HK-2 (cell line): Measurements from ENCODE around the gene GPN2.

Experiments used
- DNase-seq: peaks from one replicate; pipeline ENCODE4 v3.0.0-alpha.2; 2018; ENCODE audit not compliant: unreplicated experiment

GPN2 gene

DNA sequence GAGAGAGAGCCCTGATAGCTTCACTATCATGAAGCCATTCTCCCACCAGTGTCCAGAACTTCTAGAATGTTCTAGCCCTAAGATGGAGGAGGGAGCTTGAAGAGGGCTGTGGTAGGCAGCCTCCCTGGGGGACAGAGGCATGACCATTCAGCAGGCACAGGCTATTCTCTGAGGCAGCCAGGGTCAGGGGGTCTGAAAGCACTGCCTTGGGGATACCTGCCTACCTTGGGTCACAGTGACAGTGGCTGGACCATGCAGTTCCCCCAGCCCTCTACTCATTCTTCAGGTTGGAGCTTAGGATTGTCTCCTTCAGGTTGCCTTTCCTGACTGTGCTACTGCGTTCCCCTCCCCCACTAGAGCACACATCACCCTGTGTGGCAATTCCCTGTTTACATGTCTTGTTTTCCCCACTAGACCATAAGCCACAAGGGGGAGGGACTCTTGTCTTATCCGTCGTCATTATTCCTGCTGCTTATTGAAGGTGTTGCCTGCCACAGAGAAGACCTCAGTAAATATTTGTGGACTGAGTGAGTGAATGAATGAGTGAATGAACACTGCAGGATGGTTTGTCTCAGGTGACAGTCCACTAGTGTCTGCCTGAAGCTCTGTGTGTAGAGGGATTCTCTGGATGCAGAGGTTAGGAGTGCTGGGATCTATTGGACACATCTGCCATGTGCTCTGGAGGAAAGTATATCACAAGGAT is 58.4 kb downstream of the GPN2 start:
- DNase-seq, result no peak

DNA sequence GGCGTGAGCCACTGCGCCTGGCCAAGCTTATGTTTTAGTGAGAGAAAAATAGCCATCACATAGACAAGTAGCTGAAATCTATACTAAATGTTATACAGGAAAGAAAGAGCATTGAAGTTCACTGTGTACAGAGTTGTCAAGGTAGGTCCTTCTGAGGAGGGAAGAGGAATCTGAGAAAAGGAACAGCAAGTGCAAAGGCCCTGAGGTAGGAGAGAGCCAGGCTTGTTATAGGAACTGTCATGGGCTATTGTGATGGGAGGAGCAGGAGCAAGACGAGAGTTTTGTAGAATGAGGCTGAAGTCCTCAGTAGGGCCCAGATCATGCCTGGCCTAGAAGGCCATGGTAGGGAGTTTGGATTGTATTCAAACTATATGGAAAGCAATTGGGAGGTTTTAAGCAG is 59.0 kb downstream of the GPN2 start:
- no peak for DNase-seq

DNA sequence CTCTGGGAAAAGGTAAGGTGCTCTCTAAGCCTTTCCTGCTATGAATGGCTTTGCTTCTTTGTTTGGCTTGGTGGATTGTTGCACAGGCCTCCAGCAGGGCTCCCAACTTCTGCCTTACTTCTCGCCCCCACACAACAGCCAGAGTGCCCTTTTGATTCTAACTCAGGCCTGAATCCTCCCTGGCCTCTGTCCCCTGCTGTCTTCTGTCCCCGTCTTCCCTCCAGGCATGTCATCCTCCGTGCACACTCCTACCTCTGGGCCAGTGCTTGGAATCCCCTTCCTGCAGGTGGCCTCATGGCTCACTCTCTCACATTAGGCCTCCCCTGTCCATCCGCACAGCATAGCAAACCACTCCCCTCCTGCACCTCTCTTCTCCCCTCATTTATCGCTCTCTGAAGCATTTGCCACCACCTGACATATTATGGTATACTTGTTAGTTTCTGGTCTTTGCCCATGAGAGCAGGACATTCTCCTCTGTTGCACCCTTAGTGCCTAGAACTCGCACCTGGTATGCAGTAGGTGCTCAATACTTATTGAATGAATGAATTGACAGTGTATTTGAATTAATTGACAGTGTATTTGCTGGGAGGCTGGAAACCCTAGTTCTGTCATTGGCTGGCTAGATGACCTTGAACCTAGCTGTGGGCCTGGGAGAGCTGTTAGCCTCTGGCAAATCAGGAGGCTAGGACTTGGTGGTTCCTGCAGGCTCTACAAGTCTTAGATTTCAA is 60.7 kb downstream of the GPN2 start:
- no peak for DNase-seq

DNA sequence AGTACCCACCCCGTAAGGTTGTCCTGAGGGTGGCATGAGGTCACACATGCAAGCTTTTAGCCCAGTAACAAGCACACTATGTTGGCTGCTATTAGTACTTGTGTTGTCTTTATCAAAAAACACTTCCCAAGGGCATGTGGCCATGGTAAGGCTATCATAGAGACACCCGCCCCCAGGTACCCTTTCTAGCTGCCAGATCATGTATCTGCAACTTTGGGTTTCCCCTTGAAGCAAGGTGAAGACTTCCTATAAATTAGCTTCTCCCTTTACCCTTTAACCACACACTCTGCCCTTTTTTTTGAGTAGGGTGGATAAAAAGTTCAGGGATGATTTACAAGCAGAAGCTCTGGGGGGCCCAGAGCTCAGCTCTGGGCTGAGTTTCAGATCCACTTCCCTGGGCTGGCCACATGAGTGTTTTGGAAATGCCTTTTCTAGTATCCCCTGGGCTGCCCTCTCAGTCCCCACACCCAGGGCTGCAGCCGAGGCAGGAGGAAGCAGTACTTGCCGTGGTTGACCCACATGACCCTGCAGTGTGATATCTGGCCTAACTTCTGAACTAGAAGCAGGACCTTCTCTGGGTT is 61.6 kb downstream of the GPN2 start:
- no peak for DNase-seq

DNA sequence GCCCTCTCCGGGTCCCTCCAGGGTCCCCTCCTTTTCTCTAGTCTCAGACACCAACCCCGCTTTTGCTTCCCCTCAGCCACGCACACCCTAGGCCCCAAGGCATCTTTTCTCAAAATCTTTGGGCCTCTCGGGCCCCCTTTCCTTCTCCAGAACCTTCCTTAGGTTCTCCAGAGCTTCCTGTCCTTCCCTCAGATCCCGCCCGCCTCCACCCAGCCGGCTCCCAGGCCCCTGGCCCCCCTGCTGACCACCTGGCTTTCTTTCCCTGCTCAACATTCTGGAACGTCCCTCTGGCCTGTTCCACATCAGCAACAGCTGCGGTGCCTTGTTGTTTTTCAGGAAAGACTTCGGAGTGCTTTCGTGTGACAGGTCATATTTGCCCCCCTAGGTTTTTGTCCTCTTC is 62.4 kb downstream of the GPN2 start:
- no peak for DNase-seq

DNA sequence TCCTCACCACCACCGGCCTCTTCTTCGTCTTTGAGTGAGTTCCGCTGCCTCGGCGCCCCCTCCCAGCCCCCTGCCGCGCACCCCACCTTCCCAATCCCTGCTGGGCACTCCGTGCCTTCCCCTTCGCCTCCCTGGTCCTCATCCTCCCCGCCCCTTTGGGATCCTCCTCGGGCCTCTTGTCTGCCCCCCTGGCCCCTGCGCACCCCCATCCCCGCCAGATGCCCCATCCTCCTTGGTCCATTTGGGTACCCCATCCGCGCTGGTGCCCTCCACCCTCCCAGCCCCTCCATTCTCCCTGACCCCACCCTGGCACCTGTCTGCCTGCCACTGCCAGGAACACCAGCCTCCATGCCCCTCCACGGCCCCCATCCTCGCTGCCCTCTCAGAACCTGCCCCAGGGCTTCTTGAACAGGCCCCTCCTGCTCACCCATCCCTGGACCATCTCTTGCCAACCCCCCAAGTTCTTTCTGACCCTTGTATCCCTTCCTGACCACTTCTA is 62.9 kb downstream of the GPN2 start:
- no peak for DNase-seq

DNA sequence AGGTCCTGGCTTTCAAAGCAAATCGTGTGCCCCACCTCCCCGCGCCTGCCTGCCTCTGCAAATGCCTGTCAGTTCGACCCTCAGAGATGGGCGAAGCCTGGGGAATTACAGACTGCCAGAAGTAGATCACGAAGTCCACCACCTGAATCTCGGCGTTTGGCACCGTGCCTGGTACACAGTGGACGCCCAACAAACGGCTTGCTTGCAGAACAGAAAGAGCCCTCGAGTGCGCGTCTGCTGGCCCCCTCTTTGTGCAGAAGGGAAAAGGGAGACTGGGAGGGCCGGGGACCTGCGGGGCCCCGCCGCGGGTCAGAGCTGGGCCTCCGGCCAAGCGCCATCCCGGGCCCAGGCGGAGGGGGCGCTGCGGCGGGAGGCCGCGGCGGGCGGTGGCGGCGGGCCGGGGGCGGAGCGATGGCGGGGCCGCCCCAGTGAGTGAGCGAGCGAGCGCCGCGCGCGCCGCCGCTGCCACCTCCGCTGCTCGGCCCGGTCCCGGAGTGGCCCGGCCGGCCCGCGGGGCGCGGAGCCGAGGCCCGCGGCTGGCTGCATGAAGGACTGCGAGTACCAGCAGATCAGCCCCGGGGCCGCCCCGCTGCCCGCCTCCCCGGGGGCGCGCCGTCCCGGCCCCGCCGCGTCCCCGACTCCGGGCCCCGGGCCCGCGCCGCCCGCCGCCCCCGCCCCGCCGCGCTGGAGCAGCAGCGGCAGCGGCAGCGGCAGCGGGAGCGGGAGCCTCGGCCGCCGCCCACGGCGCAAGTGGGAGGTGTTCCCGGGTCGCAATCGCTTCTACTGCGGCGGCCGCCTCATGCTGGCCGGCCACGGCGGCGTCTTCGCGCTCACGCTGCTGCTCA is 63.6 kb downstream of the GPN2 start, which contains the start of gene ZDHHC18:
TSS of gene ZDHHC18 (plus strand) at position 428 of the 845 bp plus-strand sequence. CDS start at position 545, 117 bp downstream.
- peak; percentile 56 for DNase-seq
